Lung (tissue), 12 donors: ENCODE data around the gene C1orf105. TPM values are rescaled to one million over a fixed set of nuclear protein-coding genes. Genes with fewer than 3 reads are reported as not detected.

Source experiments
- ATAC-seq: fragments of 200-7000 bp; cut with Tn5 transposase; one replicate; pipeline ENCODE4 v1.9.1; 2020; ENCODE audit warnings: moderate number of reproducible peaks; ENCODE audit not compliant: insufficient read depth, low FRiP score
- DNase-seq, 3 donors: peaks; one replicate each; pipeline ENCODE4 v3.0.0-alpha.2; 2013 to 2017
- H3K27ac ChIP-seq, 2 donors: one replicate each; pipeline ENCODE4 v1.5.1; 2013; ENCODE audit warnings: mild to moderate bottlenecking in 2 of 2, moderate library complexity in 2 of 2, control low read depth in 1 of 2, inconsistent platforms in 1 of 2, low read depth in 1 of 2, low read length in 1 of 2
- H3K27me3 ChIP-seq, 3 donors: one replicate each; pipeline ENCODE4 v1.5.1; 2013; ENCODE audit warnings: low read length in 2 of 3; ENCODE audit not compliant: control insufficient read depth in 3 of 3, insufficient read depth in 3 of 3
- H3K36me3 ChIP-seq, 4 donors: one replicate each; pipeline ENCODE4 v1.5.1; 2013; ENCODE audit warnings: low read length in 4 of 4, mild to moderate bottlenecking in 1 of 4, moderate library complexity in 1 of 4; ENCODE audit not compliant: control insufficient read depth in 4 of 4, insufficient read depth in 4 of 4
- H3K4me1 ChIP-seq, 5 donors: one replicate each; pipeline ENCODE4 v1.5.1; 2013; ENCODE audit warnings: low read length in 5 of 5, mild to moderate bottlenecking in 2 of 5, moderate library complexity in 1 of 5; ENCODE audit not compliant: control insufficient read depth in 5 of 5, insufficient read depth in 5 of 5
- H3K4me3 ChIP-seq: one replicate; pipeline ENCODE4 v1.5.1; 2013; ENCODE audit warnings: mild to moderate bottlenecking, control low read depth, moderate library complexity
- H3K9ac ChIP-seq, 2 donors: one replicate each; pipeline ENCODE4 v1.5.1; 2013; ENCODE audit warnings: low read length in 2 of 2, control low read depth in 1 of 2; ENCODE audit not compliant: insufficient read depth in 1 of 2
- H3K9me3 ChIP-seq, 4 donors: one replicate each; pipeline ENCODE4 v1.5.1; 2013; ENCODE audit warnings: low read length in 3 of 4, mild to moderate bottlenecking in 1 of 4, moderate library complexity in 1 of 4; ENCODE audit not compliant: control insufficient read depth in 4 of 4, insufficient read depth in 3 of 4
- CTCF ChIP-seq: IDR thresholded peaks from 2 replicates; pipeline ENCODE4 v1.5.1; 2012; ENCODE audit warnings: mild to moderate bottlenecking; ENCODE audit errors: control extremely low read depth, extremely low read depth
- WGBS, 2 donors: extraction: QIAGEN DNeasy Blood & Tissue Kit; methylation state at CpG; one replicate each; pipeline ENCODE4 v1.1.7; 2013; 5-methylcytosine and 5-hydroxymethylcytosine counted together
- polyA plus RNA-seq, 2 donors: library from polyadenylated mRNA; stranded (reverse); fragments of 200-250 nt; gene quantifications; one replicate each; pipeline ENCODE4 v1.2.1, GENCODE V29; 2013
- total RNA-seq, 2 donors: library from RNA; depleted of rRNA in 1 of 2; stranded (reverse); fragments of >200 nt in 1 of 2; gene quantifications; one replicate each; pipeline ENCODE4 v1.2.1, GENCODE V29; 2014 to 2021
- donor health status: control.
- donor health status: control.
- donor health status: Bipolar disorder and iron deficiency.
- donor health status: healthy.
- donor health status: DM: yes; HTN: yes; CAD: no.

The C1orf105 gene
- total and polyA plus RNA-seq, 4 donors = not detected

- DNase-seq (no peak), ATAC-seq (no peak)
- H3K4me3 ChIP-seq = no peak overlapping the region
- peaks cover 0 to 12% (median 3%) of the 10 kb centered on the region in 5 donors for H3K4me1 ChIP-seq
- no peak overlapping the region for H3K27ac ChIP-seq
- H3K27me3 ChIP-seq = no peaks in the 10 kb centered on the region
- WGBS, 2 donors = 94 to 95% methylated on average over 2 of the region's 2 CpGs
- TF ChIP-seq CTCF = no peak
- H3K36me3 ChIP-seq = peaks cover 0 to 1% (median 0%) of the 10 kb centered on the region in 4 donors
- H3K9ac ChIP-seq = no peak overlapping the region
- H3K9me3 ChIP-seq = peaks cover 0 to 2% (median 0%) of the 10 kb centered on the region in 4 donors
These were observed 6.7 kb downstream of the C1orf105 start for GRCh38 chr1:172427191-172427590.

GRCh38 chr1:172429331-172430127 lies 9.0 kb downstream of the C1orf105 start:
- DNase-seq (peak; percentile 35 to 87 (median 83)), ATAC-seq (no peak)
- no peaks in the 10 kb centered on the region for H3K9me3 ChIP-seq
- peaks cover 0 to 1% (median 0%) of the 10 kb centered on the region in 4 donors for H3K36me3 ChIP-seq
- peaks cover 0 to 13% (median 3%) of the 10 kb centered on the region in 5 donors for H3K4me1 ChIP-seq
- no peak overlapping the region for H3K27ac ChIP-seq
- H3K9ac ChIP-seq = no peak overlapping the region
- peak; percentile 68 for TF ChIP-seq CTCF
- H3K27me3 ChIP-seq = no peaks in the 10 kb centered on the region
- no peak overlapping the region for H3K4me3 ChIP-seq
- WGBS, 2 donors = 80 to 89% methylated on average over 1 of the region's 1 CpG

GRCh38 chr1:172430128-172430454 lies 9.6 kb downstream of the C1orf105 start:
- peaks cover 0 to 13% (median 3%) of the 10 kb centered on the region in 5 donors for H3K4me1 ChIP-seq
- DNase-seq (no peak), ATAC-seq (no peak)
- no peaks in the 10 kb centered on the region for H3K27me3 ChIP-seq
- H3K9me3 ChIP-seq = no peaks in the 10 kb centered on the region
- TF ChIP-seq CTCF = no peak
- no peak overlapping the region for H3K4me3 ChIP-seq
- no peak overlapping the region for H3K9ac ChIP-seq
- no peak overlapping the region for H3K27ac ChIP-seq
- WGBS, 2 donors = 83 to 86% methylated on average over 1 of the region's 1 CpG
- peaks cover 0 to 1% (median 0%) of the 10 kb centered on the region in 4 donors for H3K36me3 ChIP-seq
